Muscle layer of colon (tissue), 2 donors: ENCODE results near the gene INPP5A.
A peak's percentile ranks its signal among the peaks of the same experiment; 100 is the strongest.

Experiments used
- H3K27ac ChIP-seq: one replicate; pipeline ENCODE4 v1.7.0; 2013; ENCODE audit warnings: low read depth, mild to moderate bottlenecking, low read length, moderate library complexity
- H3K27me3 ChIP-seq, 2 donors: one replicate each; pipeline ENCODE4 v1.7.0; 2013; ENCODE audit warnings: low read length in 2 of 2, mild to moderate bottlenecking in 2 of 2; ENCODE audit not compliant: insufficient read depth in 2 of 2, control insufficient read depth in 1 of 2
- H3K36me3 ChIP-seq: one replicate; pipeline ENCODE4 v1.7.0; 2013; ENCODE audit warnings: mild to moderate bottlenecking, low read length; ENCODE audit not compliant: insufficient read depth
- H3K4me1 ChIP-seq: one replicate; pipeline ENCODE4 v1.7.0; 2013; ENCODE audit warnings: mild to moderate bottlenecking, low read length; ENCODE audit not compliant: insufficient read depth
- H3K4me3 ChIP-seq, 2 donors: one replicate each; pipeline ENCODE4 v1.7.0; 2013; ENCODE audit warnings: low read length in 2 of 2, low read depth in 1 of 2, mild to moderate bottlenecking in 1 of 2, moderate library complexity in 1 of 2
- H3K9ac ChIP-seq: one replicate; pipeline ENCODE4 v1.7.0; 2013; ENCODE audit warnings: low read length
- H3K9me3 ChIP-seq: one replicate; pipeline ENCODE4 v1.7.0; 2013; ENCODE audit warnings: mild to moderate bottlenecking, low read length
- donor health status: abdominal sarcoma.
- donor health status: Adenocarcinoma of cecum.

Gene INPP5A

GRCh38 chr10:132624847-132625471 lies 87.4 kb downstream of the INPP5A start:
- no peaks in the 10 kb centered on the region for H3K9me3 ChIP-seq
- peaks cover 49% of the 10 kb centered on the region for H3K4me1 ChIP-seq
- peak overlapping the region; percentile 43 for H3K27ac ChIP-seq
- H3K27me3 ChIP-seq: no peaks in the 10 kb centered on the region
- no peak overlapping the region for H3K9ac ChIP-seq
- H3K4me3 ChIP-seq: no peak overlapping the region
- no peaks in the 10 kb centered on the region for H3K36me3 ChIP-seq

DNA sequence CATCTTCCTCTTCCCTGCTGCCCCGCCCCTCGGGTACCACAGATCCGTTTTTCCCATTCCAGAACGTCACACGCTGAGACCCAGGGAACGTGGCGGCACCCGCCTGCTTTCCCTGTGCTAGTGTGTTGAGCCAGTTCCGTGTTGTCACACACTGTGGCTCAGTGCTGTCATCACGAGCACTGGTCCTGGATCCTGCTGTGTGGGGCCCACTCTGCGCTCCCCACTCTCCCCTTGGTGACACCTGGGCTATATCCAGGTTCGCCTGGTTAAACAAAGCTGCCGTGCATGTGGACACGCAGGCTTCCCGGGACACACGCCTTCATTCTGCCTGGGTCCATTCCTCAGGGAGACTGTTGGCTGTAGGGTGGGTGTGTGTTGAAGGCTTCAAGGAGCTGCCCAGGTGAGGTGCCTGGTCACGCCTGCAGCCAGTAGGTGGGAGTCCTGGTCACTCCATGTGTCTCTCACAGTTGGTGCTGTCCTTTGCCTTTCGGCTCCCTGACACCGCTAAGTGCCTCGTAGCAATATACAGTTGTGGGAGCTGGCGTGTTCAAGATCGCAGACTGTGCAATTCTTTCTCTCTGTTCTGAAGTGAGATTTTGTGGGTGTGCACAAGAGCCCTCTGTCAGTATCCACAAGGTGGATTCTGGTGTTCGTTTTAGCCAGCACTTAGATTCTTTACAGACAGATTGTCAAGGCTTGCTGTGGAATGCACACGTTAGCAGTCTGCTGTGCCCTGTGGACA lies 88.6 kb downstream of the INPP5A start:
- Histone ChIP-seq H3K9me3 (no peaks in the 10 kb centered on the region), H3K27ac (peak overlapping the region; percentile 77), H3K27me3 (no peaks in the 10 kb centered on the region), H3K36me3 (no peaks in the 10 kb centered on the region), H3K9ac (no peak overlapping the region), H3K4me3 (no peak overlapping the region), H3K4me1 (peaks cover 58% of the 10 kb centered on the region)

GRCh38 chr10:132626761-132627665 lies 89.4 kb downstream of the INPP5A start:
- Histone ChIP-seq H3K4me1 (peaks cover 67% of the 10 kb centered on the region), H3K9me3 (no peaks in the 10 kb centered on the region), H3K27ac (peak overlapping the region; percentile 77), H3K27me3 (no peaks in the 10 kb centered on the region), H3K4me3 (peak overlapping the region; percentile 4 to 21), H3K36me3 (no peaks in the 10 kb centered on the region), H3K9ac (peak overlapping the region; percentile 28)

DNA sequence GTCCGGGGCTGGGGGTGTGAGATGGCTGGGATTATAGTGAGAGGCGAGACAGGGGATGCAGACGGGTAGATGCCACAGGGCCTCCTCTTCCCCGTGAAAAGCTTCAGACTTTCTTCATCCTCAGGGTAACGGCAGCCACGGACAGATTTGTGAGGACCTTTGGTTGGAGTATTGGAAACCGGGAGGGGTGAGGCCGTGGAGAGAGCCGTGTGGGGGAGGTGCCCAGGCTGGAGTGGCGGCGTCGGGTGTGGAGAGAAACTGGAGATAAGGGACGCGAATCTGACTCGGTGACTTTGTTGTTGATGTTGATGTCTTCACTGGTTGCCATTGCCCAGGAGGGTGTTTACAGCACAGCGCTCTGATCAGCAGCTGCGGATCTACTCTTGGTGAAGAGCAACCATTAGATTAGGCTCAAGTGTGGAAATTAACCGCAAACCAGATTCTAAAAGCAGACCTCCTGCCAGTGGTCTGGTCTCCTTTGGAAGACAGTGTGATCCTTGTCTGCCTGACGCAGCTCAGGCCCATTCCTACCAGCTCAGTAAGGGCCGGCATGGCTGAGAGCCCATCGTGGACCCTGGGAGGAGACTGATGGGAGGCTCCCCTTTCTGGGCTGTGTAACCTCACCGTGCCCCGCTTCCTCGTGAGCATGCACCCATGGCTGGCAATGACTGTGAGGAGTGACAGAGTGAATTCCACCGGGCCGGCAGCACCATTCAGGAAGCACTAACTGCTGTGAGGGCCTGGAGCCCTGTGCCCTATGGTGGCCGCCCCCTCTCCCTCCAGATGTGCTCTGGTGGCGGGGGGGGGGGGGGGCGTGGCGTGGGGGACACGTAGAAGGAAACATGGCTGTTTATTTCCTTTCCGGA lies 90.3 kb downstream of the INPP5A start:
- Histone ChIP-seq H3K9me3 (no peaks in the 10 kb centered on the region), H3K4me1 (peaks cover 76% of the 10 kb centered on the region), H3K9ac (peak overlapping the region; percentile 28), H3K27ac (peak overlapping the region; percentile 95), H3K36me3 (no peaks in the 10 kb centered on the region), H3K4me3 (peak overlapping the region in 1 of 2 donors; percentile 21), H3K27me3 (no peaks in the 10 kb centered on the region)

- Histone ChIP-seq H3K9ac (peak overlapping the region; percentile 40), H3K9me3 (no peaks in the 10 kb centered on the region), H3K4me3 (peak overlapping the region in 1 of 2 donors; percentile 9), H3K27me3 (no peaks in the 10 kb centered on the region), H3K4me1 (peaks cover 89% of the 10 kb centered on the region), H3K27ac (peak overlapping the region; percentile 95), H3K36me3 (no peaks in the 10 kb centered on the region)
Measured at GRCh38 chr10:132628966-132629900, 91.6 kb downstream of the INPP5A start.

- Histone ChIP-seq H3K36me3 (no peaks in the 10 kb centered on the region), H3K4me3 (no peak overlapping the region), H3K27me3 (no peaks in the 10 kb centered on the region), H3K4me1 (peaks cover 96% of the 10 kb centered on the region), H3K9me3 (no peaks in the 10 kb centered on the region), H3K9ac (no peak overlapping the region), H3K27ac (peak overlapping the region; percentile 95)
Measured at GRCh38 chr10:132630156-132630555, 92.6 kb downstream of the INPP5A start.

GRCh38 chr10:132630666-132631337 lies 93.2 kb downstream of the INPP5A start:
- peak overlapping the region; percentile 95 for H3K27ac ChIP-seq
- no peaks in the 10 kb centered on the region for H3K9me3 ChIP-seq
- H3K36me3 ChIP-seq: no peaks in the 10 kb centered on the region
- H3K4me3 ChIP-seq: no peak overlapping the region
- H3K27me3 ChIP-seq: no peaks in the 10 kb centered on the region
- peak overlapping the region; percentile 40 for H3K9ac ChIP-seq
- peaks cover 90% of the 10 kb centered on the region for H3K4me1 ChIP-seq

DNA sequence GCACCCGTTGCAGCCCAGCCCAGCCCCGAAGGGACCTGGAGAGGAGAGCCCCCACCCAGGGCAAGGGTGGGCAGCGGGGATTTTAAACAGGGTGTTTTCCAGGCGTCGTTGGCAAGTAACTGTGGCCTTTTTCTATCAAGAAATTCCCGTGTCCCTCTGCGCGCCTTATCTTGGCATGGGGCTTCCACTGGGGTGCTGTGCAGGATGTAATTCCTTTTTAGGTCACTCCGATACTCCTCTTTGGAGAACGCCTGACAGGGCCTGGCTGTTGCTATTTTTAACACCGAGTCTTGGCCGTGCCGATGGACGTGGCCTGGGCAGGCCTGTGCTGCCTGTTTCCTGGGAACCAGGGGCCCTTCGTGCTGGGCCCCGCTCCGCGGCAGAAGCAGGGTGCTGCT lies 93.8 kb downstream of the INPP5A start:
- peaks cover 88% of the 10 kb centered on the region for H3K4me1 ChIP-seq
- no peaks in the 10 kb centered on the region for H3K36me3 ChIP-seq
- H3K27me3 ChIP-seq: no peaks in the 10 kb centered on the region
- peak overlapping the region; percentile 76 for H3K9ac ChIP-seq
- H3K27ac ChIP-seq: peak overlapping the region; percentile 95
- peak overlapping the region in 1 of 2 donors; percentile 8 for H3K4me3 ChIP-seq
- no peaks in the 10 kb centered on the region for H3K9me3 ChIP-seq

DNA sequence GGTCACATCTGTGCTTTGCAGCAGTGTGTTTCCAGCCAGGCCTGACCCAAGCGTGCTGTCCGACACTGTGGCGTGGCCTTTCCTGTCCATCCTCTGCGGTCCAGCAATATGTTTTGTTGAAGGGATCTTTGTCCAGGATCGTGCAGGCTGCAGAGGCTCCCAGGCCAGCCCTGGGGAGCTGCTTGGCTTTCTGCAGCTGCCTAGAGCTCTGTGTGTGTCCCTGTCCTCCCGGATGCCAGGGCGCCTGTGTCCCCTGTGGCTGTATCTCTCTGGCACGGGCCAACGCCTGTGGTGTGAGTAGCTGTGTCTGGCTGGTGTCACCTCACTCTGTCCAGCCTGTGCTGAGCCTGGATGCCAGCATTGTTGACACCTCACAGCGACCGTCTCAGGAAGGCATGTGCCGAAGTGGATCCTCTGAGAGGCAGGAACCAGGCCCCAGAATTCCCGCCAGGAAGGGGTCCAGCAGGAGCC lies 94.5 kb downstream of the INPP5A start:
- peaks cover 83% of the 10 kb centered on the region for H3K4me1 ChIP-seq
- peak overlapping the region; percentile 95 for H3K27ac ChIP-seq
- H3K9ac ChIP-seq: peak overlapping the region; percentile 76

More for the DNA sequence above, 94.5 kb downstream of the INPP5A start:
- Histone ChIP-seq H3K4me3 (peak overlapping the region in 1 of 2 donors; percentile 8), H3K27me3 (no peaks in the 10 kb centered on the region), H3K9me3 (no peaks in the 10 kb centered on the region), H3K36me3 (no peaks in the 10 kb centered on the region)
